DND-41 (cell line): ENCODE results near the gene RNF41.

ENCODE experiments used
- EZH2 ChIP-seq: IDR thresholded peaks from 3 replicates; pipeline ENCODE4 v1.6.1; 2012; ENCODE audit warnings: borderline replicate concordance, low read depth, mild to moderate bottlenecking, moderate library complexity, low read length, inconsistent platforms; ENCODE audit not compliant: severe bottlenecking
- TF ChIP-seq, protein P1 (sequence below): IDR thresholded peaks from 2 replicates; pipeline ENCODE4 v1.5.1; 2012; ENCODE audit warnings: borderline replicate concordance, low read length, moderate library complexity, mild to moderate bottlenecking; ENCODE audit not compliant: poor library complexity, severe bottlenecking; ENCODE audit errors: extremely low read depth

DNA sequence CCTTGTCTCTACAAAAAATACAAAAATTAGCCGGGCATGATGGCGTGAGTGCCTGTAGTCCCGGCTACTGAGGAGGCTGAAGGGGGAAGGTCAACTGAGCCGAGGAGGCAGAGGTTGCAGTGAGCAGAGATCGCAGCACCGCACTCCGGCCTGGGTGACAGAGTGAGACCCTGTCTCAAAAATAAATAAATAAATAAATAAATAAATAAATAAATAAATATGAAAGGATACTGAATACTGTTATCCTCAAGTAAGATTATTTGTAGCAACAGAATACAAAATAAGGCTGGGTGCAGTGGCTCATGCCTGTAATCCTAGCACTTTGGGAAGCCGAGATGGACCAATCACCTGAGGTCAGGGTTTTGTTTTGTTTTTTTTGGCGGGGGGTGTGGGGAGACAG, 1.9 kb downstream of the RNF41 start:
- TF ChIP-seq EZH2 = no peak
- TF ChIP-seq, protein P1, sequence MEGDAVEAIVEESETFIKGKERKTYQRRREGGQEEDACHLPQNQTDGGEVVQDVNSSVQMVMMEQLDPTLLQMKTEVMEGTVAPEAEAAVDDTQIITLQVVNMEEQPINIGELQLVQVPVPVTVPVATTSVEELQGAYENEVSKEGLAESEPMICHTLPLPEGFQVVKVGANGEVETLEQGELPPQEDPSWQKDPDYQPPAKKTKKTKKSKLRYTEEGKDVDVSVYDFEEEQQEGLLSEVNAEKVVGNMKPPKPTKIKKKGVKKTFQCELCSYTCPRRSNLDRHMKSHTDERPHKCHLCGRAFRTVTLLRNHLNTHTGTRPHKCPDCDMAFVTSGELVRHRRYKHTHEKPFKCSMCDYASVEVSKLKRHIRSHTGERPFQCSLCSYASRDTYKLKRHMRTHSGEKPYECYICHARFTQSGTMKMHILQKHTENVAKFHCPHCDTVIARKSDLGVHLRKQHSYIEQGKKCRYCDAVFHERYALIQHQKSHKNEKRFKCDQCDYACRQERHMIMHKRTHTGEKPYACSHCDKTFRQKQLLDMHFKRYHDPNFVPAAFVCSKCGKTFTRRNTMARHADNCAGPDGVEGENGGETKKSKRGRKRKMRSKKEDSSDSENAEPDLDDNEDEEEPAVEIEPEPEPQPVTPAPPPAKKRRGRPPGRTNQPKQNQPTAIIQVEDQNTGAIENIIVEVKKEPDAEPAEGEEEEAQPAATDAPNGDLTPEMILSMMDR = no peak
